Parathyroid adenoma (tissue), 2 donors: ENCODE measurements around the gene CPT1A.

Experiments used
- H2AFZ ChIP-seq: fragments of 300-600 bp; sonication (generic); one replicate; pipeline ENCODE4 v1.7.0; 2017; ENCODE audit warnings: antibody characterized with exemption, mild to moderate bottlenecking
- H3K27ac ChIP-seq: fragments of 300-600 bp; sonication (generic); one replicate; pipeline ENCODE4 v1.7.0; 2017
- H3K27me3 ChIP-seq: fragments of 300-600 bp; sonication (generic); one replicate; pipeline ENCODE4 v1.7.0; 2017; ENCODE audit warnings: low read length; ENCODE audit not compliant: control insufficient read depth, insufficient read depth
- H3K36me3 ChIP-seq: fragments of 300-600 bp; sonication (generic); one replicate; pipeline ENCODE4 v1.7.0; 2017; ENCODE audit warnings: low read length; ENCODE audit not compliant: control insufficient read depth, insufficient read depth
- H3K4me1 ChIP-seq: fragments of 300-600 bp; sonication (generic); one replicate; pipeline ENCODE4 v1.7.0; 2017; ENCODE audit warnings: control low read depth
- H3K4me2 ChIP-seq: fragments of 300-600 bp; sonication (generic); one replicate; pipeline ENCODE4 v1.7.0; 2017; ENCODE audit warnings: low read length
- H3K4me3 ChIP-seq: fragments of 300-600 bp; sonication (generic); one replicate; pipeline ENCODE4 v1.7.0; 2017; ENCODE audit warnings: low read depth, low read length
- H3K79me2 ChIP-seq: fragments of 300-600 bp; sonication (generic); one replicate; pipeline ENCODE4 v1.7.0; 2017; ENCODE audit warnings: control low read depth
- H3K9ac ChIP-seq: fragments of 300-600 bp; sonication (generic); one replicate; pipeline ENCODE4 v1.7.0; 2017; ENCODE audit warnings: mild to moderate bottlenecking
- H3K9me3 ChIP-seq: fragments of 300-600 bp; sonication (generic); one replicate; pipeline ENCODE4 v1.7.0; 2017; ENCODE audit warnings: low read length; ENCODE audit not compliant: control insufficient read depth
- TF ChIP-seq, protein P1 (sequence below): fragments of 300-600 bp; sonication (generic); IDR thresholded peaks from one replicate; pipeline ENCODE4 v1.7.0; 2017; ENCODE audit warnings: antibody characterized with exemption, mild to moderate bottlenecking
- donor health status: primary hyperparathyroidism.

Gene CPT1A

DNA sequence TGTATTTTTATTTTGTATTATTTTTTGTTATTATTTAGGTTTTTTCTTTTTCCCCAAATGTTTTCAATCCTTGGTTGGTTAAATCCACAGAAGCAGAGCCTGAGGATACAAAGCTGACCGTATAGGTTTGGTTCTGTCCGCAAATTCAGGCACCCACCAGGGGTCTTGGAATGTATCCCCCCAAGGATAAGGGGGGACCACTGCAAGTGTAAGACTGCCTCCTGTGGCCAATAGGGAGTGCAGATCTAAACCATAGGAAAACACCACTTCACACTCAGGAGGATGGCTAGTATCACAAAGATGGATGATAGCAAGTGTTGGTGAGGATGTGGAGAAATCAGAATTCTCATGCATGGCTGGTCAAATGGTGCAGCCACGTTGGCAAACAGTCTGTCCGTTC lies 20.0 kb downstream of the CPT1A start:
- TF ChIP-seq, protein P1, sequence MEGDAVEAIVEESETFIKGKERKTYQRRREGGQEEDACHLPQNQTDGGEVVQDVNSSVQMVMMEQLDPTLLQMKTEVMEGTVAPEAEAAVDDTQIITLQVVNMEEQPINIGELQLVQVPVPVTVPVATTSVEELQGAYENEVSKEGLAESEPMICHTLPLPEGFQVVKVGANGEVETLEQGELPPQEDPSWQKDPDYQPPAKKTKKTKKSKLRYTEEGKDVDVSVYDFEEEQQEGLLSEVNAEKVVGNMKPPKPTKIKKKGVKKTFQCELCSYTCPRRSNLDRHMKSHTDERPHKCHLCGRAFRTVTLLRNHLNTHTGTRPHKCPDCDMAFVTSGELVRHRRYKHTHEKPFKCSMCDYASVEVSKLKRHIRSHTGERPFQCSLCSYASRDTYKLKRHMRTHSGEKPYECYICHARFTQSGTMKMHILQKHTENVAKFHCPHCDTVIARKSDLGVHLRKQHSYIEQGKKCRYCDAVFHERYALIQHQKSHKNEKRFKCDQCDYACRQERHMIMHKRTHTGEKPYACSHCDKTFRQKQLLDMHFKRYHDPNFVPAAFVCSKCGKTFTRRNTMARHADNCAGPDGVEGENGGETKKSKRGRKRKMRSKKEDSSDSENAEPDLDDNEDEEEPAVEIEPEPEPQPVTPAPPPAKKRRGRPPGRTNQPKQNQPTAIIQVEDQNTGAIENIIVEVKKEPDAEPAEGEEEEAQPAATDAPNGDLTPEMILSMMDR, result no peak
- H3K4me2 ChIP-seq, result no peak overlapping the region
- peaks cover 5% of the 10 kb centered on the region for H3K4me1 ChIP-seq
- H3K9me3 ChIP-seq, result no peaks in the 10 kb centered on the region
- H3K36me3 ChIP-seq, result no peaks in the 10 kb centered on the region
- no peak overlapping the region for H3K4me3 ChIP-seq
- H3K27ac ChIP-seq, result no peak overlapping the region
- no peak overlapping the region for H2AFZ ChIP-seq
- no peak overlapping the region for H3K9ac ChIP-seq
- H3K79me2 ChIP-seq, result peaks cover 55% of the 10 kb centered on the region
- H3K27me3 ChIP-seq, result no peaks in the 10 kb centered on the region

DNA sequence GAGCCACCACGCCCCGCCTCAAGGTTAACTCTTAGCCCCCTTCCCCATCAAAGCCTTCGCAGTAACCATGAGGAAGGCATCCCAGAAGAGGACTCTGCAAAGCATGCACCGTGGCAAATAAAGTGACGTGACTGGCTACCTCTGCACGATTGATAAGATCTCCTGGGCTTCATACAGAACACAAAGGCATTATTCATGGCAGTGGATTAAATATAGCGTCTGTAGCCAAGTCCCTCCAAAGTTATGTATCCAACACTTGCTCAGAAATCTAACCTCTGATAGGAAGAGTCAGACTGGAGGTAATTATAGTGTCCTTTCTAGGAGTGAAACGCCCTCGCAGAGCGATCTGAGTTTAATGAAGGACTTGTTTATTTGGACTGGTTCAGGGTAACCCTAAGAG lies 22.4 kb downstream of the CPT1A start:
- H3K4me3 ChIP-seq, result no peak overlapping the region
- H3K79me2 ChIP-seq, result peaks cover 43% of the 10 kb centered on the region
- H3K36me3 ChIP-seq, result no peaks in the 10 kb centered on the region
- no peaks in the 10 kb centered on the region for H3K27me3 ChIP-seq
- H3K27ac ChIP-seq, result no peak overlapping the region
- H3K4me2 ChIP-seq, result no peak overlapping the region
- H2AFZ ChIP-seq, result no peak overlapping the region
- H3K9ac ChIP-seq, result no peak overlapping the region
- H3K9me3 ChIP-seq, result no peaks in the 10 kb centered on the region
- TF ChIP-seq, protein P1, result no peak
- peaks cover 3% of the 10 kb centered on the region for H3K4me1 ChIP-seq

DNA sequence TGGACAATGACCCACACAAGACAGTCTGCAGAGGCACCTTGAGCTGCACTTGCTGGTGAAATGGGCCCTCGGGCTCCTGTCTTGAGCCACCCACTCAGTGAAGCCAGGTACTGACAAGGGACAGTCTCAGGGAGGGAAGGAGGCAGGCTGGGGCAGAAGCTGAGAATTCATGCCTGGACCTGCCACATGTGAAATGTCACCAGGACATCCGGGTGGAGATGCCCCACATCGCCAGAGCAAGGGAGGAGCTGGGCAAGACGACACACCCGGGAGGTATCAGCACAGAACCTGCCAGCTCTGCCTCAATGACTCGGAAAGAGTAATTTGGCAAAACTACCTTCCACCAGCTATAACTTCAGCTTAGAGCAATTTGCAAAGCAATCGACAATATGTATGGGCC lies 23.5 kb downstream of the CPT1A start:
- Histone ChIP-seq H3K9me3 (no peaks in the 10 kb centered on the region), H3K79me2 (peaks cover 41% of the 10 kb centered on the region), H3K4me3 (no peak overlapping the region), H3K27ac (no peak overlapping the region), H3K4me2 (no peak overlapping the region), H3K27me3 (no peaks in the 10 kb centered on the region), H3K36me3 (no peaks in the 10 kb centered on the region), H3K9ac (no peak overlapping the region), H3K4me1 (peaks cover 3% of the 10 kb centered on the region), H2AFZ (no peak overlapping the region)
- TF ChIP-seq, protein P1, result no peak

DNA sequence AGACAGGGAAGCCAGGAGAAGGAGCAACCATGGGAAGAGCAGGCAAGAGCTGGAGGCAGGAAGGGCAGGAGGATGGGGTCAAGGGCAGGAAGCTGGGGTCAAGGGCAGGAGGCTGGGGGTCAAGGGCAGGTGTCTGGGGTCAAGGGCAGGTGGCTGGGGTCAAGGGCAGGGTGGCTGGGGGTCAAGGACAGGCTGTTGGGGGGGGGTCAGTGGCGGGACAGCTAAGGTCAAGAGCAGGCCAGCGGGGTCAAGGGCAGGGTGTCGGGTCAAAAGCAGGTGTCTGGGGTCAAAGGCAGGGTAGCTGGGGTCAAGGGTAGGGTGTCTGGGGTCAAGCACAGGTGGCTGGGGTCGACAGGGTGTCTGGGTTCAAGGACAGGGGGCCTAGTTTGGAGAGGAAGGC lies 24.2 kb downstream of the CPT1A start:
- no peaks in the 10 kb centered on the region for H3K27me3 ChIP-seq
- H3K4me3 ChIP-seq, result no peak overlapping the region
- peak overlapping the region; percentile 67 for H3K27ac ChIP-seq
- TF ChIP-seq, protein P1, result no peak
- H2AFZ ChIP-seq, result no peak overlapping the region
- peaks cover 34% of the 10 kb centered on the region for H3K79me2 ChIP-seq
- no peaks in the 10 kb centered on the region for H3K9me3 ChIP-seq
- H3K9ac ChIP-seq, result no peak overlapping the region
- peaks cover 3% of the 10 kb centered on the region for H3K4me1 ChIP-seq
- no peaks in the 10 kb centered on the region for H3K36me3 ChIP-seq
- no peak overlapping the region for H3K4me2 ChIP-seq

DNA sequence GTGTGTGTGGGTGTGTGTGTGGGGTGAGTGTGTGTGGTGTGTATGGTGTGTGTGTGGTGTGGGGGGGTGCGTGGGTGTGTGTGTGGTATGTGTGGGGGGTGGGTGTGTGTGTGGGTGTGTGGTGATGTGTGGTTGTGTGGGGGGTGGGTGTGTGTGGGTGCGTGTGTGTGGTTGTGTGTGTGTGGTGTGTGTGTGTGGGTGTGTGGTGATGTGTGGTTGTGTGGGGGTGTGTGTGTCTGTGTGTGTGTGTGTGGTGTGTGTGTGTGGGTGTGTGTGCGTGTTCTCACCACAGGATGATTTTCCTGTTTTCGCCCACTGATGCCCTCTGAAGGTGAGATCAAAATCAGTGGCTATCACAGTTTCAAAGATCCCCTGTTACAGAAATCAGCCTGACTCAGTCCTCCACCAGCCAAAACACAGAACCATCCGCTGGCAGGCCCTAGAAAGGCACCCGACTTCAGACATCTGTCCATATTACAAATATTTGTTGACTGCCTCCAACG lies 24.7 kb downstream of the CPT1A start:
- H3K36me3 ChIP-seq, result no peaks in the 10 kb centered on the region
- TF ChIP-seq, protein P1, result no peak
- no peak overlapping the region for H3K4me2 ChIP-seq
- H3K4me3 ChIP-seq, result no peak overlapping the region
- no peaks in the 10 kb centered on the region for H3K27me3 ChIP-seq
- no peaks in the 10 kb centered on the region for H3K9me3 ChIP-seq
- H3K79me2 ChIP-seq, result peaks cover 28% of the 10 kb centered on the region
- peaks cover 3% of the 10 kb centered on the region for H3K4me1 ChIP-seq
- H3K9ac ChIP-seq, result no peak overlapping the region
- no peak overlapping the region for H2AFZ ChIP-seq
- peak overlapping the region; percentile 67 for H3K27ac ChIP-seq
